Neural cell (in vitro differentiated cells): Measurements from ENCODE around the gene OAF.

Experiments used
- EP300 ChIP-seq: fragments of 450-650 bp; conservative IDR thresholded peaks from 2 replicates; pipeline ENCODE4 v1.6.1; 2014; ENCODE audit warnings: antibody characterized with exemption, mild to moderate bottlenecking, moderate library complexity; ENCODE audit not compliant: poor library complexity, severe bottlenecking
- EZH2 ChIP-seq: fragments of 200-600, 300-800 bp; shearing (Covaris generic), sonication (generic); IDR thresholded peaks from 2 replicates; pipeline ENCODE4 v1.6.1; 2014; ENCODE audit warnings: antibody characterized with exemption, low read length, borderline replicate concordance, mild to moderate bottlenecking; ENCODE audit not compliant: insufficient read depth, poor library complexity, severe bottlenecking
- TF ChIP-seq, protein P1 (sequence below): fragments of 450-650 bp; IDR thresholded peaks from 2 replicates; pipeline ENCODE4 v1.5.1; 2014; ENCODE audit warnings: antibody characterized with exemption, mild to moderate bottlenecking, moderate library complexity; ENCODE audit not compliant: poor library complexity, severe bottlenecking

DNA sequence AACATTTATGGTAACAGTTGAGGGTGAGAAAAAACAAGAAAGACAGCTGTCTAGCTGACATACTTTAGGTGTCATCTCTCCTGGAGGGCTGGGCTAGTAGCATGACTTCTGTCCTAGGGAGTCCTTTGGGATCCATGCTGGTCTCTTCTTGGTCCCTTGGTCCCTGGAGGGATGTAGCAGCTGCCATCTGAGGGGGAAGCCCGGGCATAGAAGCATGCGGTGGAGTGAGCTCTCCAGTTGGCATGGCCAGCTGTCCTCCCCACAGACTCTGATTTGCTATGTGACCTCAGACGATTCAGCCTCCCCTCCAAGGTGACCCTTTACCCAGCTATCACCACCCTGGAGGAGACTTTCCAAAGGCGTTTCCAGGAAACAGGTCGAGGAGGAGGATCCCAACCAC lies 57.9 kb downstream of the OAF start:
- TF ChIP-seq, protein P1, sequence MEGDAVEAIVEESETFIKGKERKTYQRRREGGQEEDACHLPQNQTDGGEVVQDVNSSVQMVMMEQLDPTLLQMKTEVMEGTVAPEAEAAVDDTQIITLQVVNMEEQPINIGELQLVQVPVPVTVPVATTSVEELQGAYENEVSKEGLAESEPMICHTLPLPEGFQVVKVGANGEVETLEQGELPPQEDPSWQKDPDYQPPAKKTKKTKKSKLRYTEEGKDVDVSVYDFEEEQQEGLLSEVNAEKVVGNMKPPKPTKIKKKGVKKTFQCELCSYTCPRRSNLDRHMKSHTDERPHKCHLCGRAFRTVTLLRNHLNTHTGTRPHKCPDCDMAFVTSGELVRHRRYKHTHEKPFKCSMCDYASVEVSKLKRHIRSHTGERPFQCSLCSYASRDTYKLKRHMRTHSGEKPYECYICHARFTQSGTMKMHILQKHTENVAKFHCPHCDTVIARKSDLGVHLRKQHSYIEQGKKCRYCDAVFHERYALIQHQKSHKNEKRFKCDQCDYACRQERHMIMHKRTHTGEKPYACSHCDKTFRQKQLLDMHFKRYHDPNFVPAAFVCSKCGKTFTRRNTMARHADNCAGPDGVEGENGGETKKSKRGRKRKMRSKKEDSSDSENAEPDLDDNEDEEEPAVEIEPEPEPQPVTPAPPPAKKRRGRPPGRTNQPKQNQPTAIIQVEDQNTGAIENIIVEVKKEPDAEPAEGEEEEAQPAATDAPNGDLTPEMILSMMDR, result no peak
- TF ChIP-seq EP300 (no peak), EZH2 (no peak)
